B cell (primary cell): Measurements from ENCODE around the gene TMEM131L. TPM values are rescaled to one million over a fixed set of nuclear protein-coding genes. Genes with fewer than 3 reads are reported as not detected.

Source experiments
- ATAC-seq: fragments of 200-7000 bp; cut with Tn5 transposase; one replicate; pipeline ENCODE4 v1.10.0; 2021; ENCODE audit warnings: low read depth, mild to moderate bottlenecking, moderate number of reproducible peaks, moderate library complexity
- CTCF ChIA-PET: fragments of 350-600 bp; sonication (Branson Sonifier 250); formaldehyde crosslinking; loops from one replicate; lab custom pipeline; 2021; ENCODE audit warnings: antibody characterized with exemption, inconsistent platforms; lab: Charles Lee
- POLR2A ChIA-PET: fragments of 350-600 bp; sonication (Branson Sonifier 250); formaldehyde crosslinking; loops from one replicate; lab custom pipeline; 2021; ENCODE audit warnings: antibody characterized with exemption; lab: Charles Lee
- DNase-seq: peaks from one replicate; pipeline ENCODE4 v3.0.0; 2013
- H2AFZ ChIP-seq: 2 replicates; pipeline ENCODE4 v1.6.1; 2012; ENCODE audit warnings: mild to moderate bottlenecking, low read depth, low read length; ENCODE audit not compliant: insufficient read depth, poor library complexity, severe bottlenecking
- H3K27ac ChIP-seq, 2 donors: 1 replicate in 1 of 2; 2 replicates in 1 of 2; pipeline ENCODE4 v1.5.1; 2012 to 2013; ENCODE audit warnings: low read length in 2 of 2, mild to moderate bottlenecking in 2 of 2, moderate library complexity in 1 of 2
- H3K27me3 ChIP-seq, 4 experiments: fragments of 200-600 bp in 1 of 4; sonication (generic) in 1 of 4; replicated peaks in 1 of 4; 1 replicate in 2 of 4; 2 replicates in 2 of 4; pipeline versions ENCODE4 v1.6.1 to v1.7.0; 2013 to 2016; ENCODE audit warnings: low read length in 3 of 4, mild to moderate bottlenecking in 2 of 4, mixed read lengths in 1 of 4, moderate library complexity in 1 of 4; ENCODE audit not compliant: insufficient read depth in 4 of 4, control insufficient read depth in 3 of 4; ENCODE audit errors: control extremely low read depth in 1 of 4
- H3K36me3 ChIP-seq, 2 experiments: replicated peaks in 1 of 2; 1 replicate in 1 of 2; 2 replicates in 1 of 2; pipeline versions ENCODE4 v1.6.1 to v1.7.1; 2013; ENCODE audit warnings: low read length in 1 of 2; ENCODE audit not compliant: insufficient read depth in 2 of 2, control insufficient read depth in 1 of 2; ENCODE audit errors: control extremely low read depth in 1 of 2, extremely low read depth in 1 of 2
- H3K4me1 ChIP-seq, 2 donors: fragments of 200-600 bp in 1 of 2; sonication (generic) in 1 of 2; 1 replicate in 1 of 2; 2 replicates in 1 of 2; pipeline versions ENCODE4 v1.5.1 to v1.6.1; 2013 to 2017; ENCODE audit warnings: low read length in 2 of 2; ENCODE audit not compliant: control insufficient read depth in 2 of 2, insufficient read depth in 2 of 2
- H3K4me2 ChIP-seq: replicated peaks from 2 replicates; pipeline ENCODE3; 2012; ENCODE audit warnings: mild to moderate bottlenecking, low read depth, low read length; ENCODE audit not compliant: poor library complexity, severe bottlenecking
- H3K4me3 ChIP-seq, 5 experiments: fragments of 200-600 bp in 1 of 5; sonication (generic) in 1 of 5; 1 replicate in 3 of 5; 2 replicates in 2 of 5; pipeline versions ENCODE4 v1.5.1 to v1.7.0; 2011 to 2016; ENCODE audit warnings: low read length in 4 of 5, mild to moderate bottlenecking in 4 of 5, low read depth in 2 of 5, control low read depth in 1 of 5, moderate library complexity in 1 of 5; ENCODE audit not compliant: insufficient read depth in 1 of 5; ENCODE audit errors: control extremely low read depth in 1 of 5, extremely low read depth in 1 of 5
- H3K79me2 ChIP-seq: fragments of 200-600 bp; sonication (generic); one replicate; pipeline ENCODE4 v1.6.0; 2016; ENCODE audit warnings: low read length; ENCODE audit not compliant: control insufficient read depth, insufficient read depth
- H3K9ac ChIP-seq: fragments of 200-600 bp; sonication (generic); 2 replicates; pipeline ENCODE4 v1.6.1; 2017; ENCODE audit warnings: mild to moderate bottlenecking, low read length, moderate library complexity
- H3K9me3 ChIP-seq, 3 donors: one replicate each; pipeline versions ENCODE4 v1.6.1 to v1.7.1; 2013; ENCODE audit warnings: low read length in 2 of 3; ENCODE audit not compliant: control insufficient read depth in 2 of 3, insufficient read depth in 1 of 3; ENCODE audit errors: control extremely low read depth in 1 of 3
- H4K20me1 ChIP-seq: 2 replicates; pipeline ENCODE4 v1.6.0; 2012; ENCODE audit warnings: mild to moderate bottlenecking, low read length; ENCODE audit not compliant: insufficient read depth, control insufficient read depth, poor library complexity, severe bottlenecking
- H3K27ac Mint-ChIP-seq: one replicate; pipeline ENCODE4 v1.8.0; 2021; ENCODE audit warnings: mixed read lengths
- H3K27me3 Mint-ChIP-seq: one replicate; pipeline ENCODE4 v1.8.0; 2021; ENCODE audit warnings: mixed read lengths
- H3K4me1 Mint-ChIP-seq: one replicate; pipeline ENCODE4 v1.8.0; 2021; ENCODE audit warnings: mixed read lengths
- H3K4me3 Mint-ChIP-seq: one replicate; pipeline ENCODE4 v1.8.0; 2021; ENCODE audit warnings: mixed read lengths
- H3K9me3 Mint-ChIP-seq: one replicate; pipeline ENCODE4 v1.8.0; 2022; ENCODE audit warnings: mixed read lengths; ENCODE audit not compliant: insufficient read depth
- CTCF ChIP-seq: fragments of 200-600 bp; IDR thresholded peaks from one replicate; pipeline ENCODE4 v1.8.0; 2022; ENCODE audit warnings: antibody characterized with exemption, mild to moderate bottlenecking
- EZH2 ChIP-seq: IDR thresholded peaks from 2 replicates; pipeline ENCODE4 v1.6.1; 2012; ENCODE audit warnings: borderline replicate concordance, low read depth, mild to moderate bottlenecking, moderate library complexity, low read length; ENCODE audit not compliant: insufficient read depth, poor library complexity, severe bottlenecking
- WGBS: methylation state at CpG from one replicate; pipeline ENCODE4 v1.1.5; 2013; ENCODE audit warnings: missing lambda C conversion rate; ENCODE audit not compliant: insufficient coverage; 5-methylcytosine and 5-hydroxymethylcytosine counted together
- intact Hi-C: fragments of 100-400 bp; cut with micrococcal nuclease; formaldehyde crosslinking; loops from one replicate; pipeline ENCODE4 v1.10.0; 2022
- polyA plus RNA-seq: library from polyadenylated mRNA; depleted of rRNA; stranded (reverse); fragments of >200 nt; gene quantifications from 2 replicates; pipeline ENCODE4 v1.2.3, GENCODE V29; 2012
- total RNA-seq, 2 donors: library from RNA; stranded (reverse); fragments of 120-200 nt in 1 of 2; gene quantifications; 1 replicate in 1 of 2; 2 replicates in 1 of 2; pipeline versions ENCODE4 v1.2.3 to v1.2.4, GENCODE V29; 2013 to 2022

TMEM131L gene
- total and polyA plus RNA-seq, 2 donors (not counting 1 experiment from before 2014, with no cell fraction given): 56.4 to 120 TPM

DNA sequence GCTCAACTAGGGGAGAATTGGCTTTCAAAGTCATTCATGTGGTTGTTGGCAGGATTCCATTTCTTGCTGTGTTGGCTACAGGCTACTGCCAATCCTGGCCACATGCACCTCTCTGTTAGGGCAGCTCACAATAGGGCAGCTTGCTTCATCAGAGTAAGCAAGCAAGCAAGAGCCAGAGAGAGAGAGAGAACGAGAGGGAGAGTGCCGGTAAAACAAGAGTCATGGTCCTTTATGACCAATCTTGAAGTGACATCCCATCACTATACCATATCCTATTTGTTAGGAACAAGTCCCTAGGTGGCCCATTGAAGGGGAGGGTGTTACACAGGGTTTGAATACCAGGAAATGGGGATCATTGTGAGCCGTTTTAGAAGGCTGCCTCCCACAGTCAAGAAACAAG is 185.0 kb downstream of the TMEM131L start:
- CTCF ChIA-PET: interaction anchor here (2.7 kb wide), 1 partner anchor 8 kb away, joined by 18 read pairs; no protein-coding TSS in a partner anchor
- intact Hi-C loops: no loop called here
- H3K27ac ChIP-seq: peak overlapping the region in 1 of 2 donors; percentile 42
- Mint-ChIP-seq H3K4me1 (peaks cover 19% of the 10 kb centered on the region), H3K9me3 (no peaks in the 10 kb centered on the region), H3K27me3 (peaks cover 5% of the 10 kb centered on the region), H3K4me3 (no peak overlapping the region), H3K27ac (no peak overlapping the region)
- H3K79me2 ChIP-seq: no peaks in the 10 kb centered on the region
- TF ChIP-seq EZH2: no peak
- no peak for TF ChIP-seq CTCF
- no peak overlapping the region for H3K9ac ChIP-seq
- H3K9me3 ChIP-seq: no peaks in the 10 kb centered on the region
- H3K36me3 ChIP-seq: no peaks in the 10 kb centered on the region
- H3K4me1 ChIP-seq: peaks cover 17 to 19% of the 10 kb centered on the region in 2 donors
- POLR2A ChIA-PET: interaction anchor here (0.6 kb wide), 1 partner anchor 848 kb away, joined by 3 read pairs; no protein-coding TSS in a partner anchor
- H3K4me3 ChIP-seq: no peak overlapping the region
- ATAC-seq (no peak), DNase-seq (no peak)
- no CpG with 5 or more reads among the region's 3 CpGs for WGBS
- peak overlapping the region; percentile 44 for H2AFZ ChIP-seq
- peak overlapping the region; percentile 38 for H3K4me2 ChIP-seq
- H3K27me3 ChIP-seq: peaks cover 0 to 3% (median 0%) of the 10 kb centered on the region in 4 experiments
- H4K20me1 ChIP-seq: no peaks in the 10 kb centered on the region

- TF ChIP-seq EZH2: no peak
- Mint-ChIP-seq H3K27ac (no peak overlapping the region), H3K27me3 (peaks cover 5% of the 10 kb centered on the region), H3K4me3 (no peak overlapping the region), H3K4me1 (peaks cover 19% of the 10 kb centered on the region), H3K9me3 (no peaks in the 10 kb centered on the region)
- POLR2A ChIA-PET: no interaction called here
- H2AFZ ChIP-seq: peak overlapping the region; percentile 44
- H3K9me3 ChIP-seq: no peaks in the 10 kb centered on the region
- ATAC-seq (peak; percentile 71), DNase-seq (peak; percentile 50)
- intact Hi-C loops: no loop called here
- no peak overlapping the region for H3K4me3 ChIP-seq
- H3K27me3 ChIP-seq: peaks cover 0 to 3% (median 0%) of the 10 kb centered on the region in 4 experiments
- no peaks in the 10 kb centered on the region for H4K20me1 ChIP-seq
- H3K4me2 ChIP-seq: peak overlapping the region; percentile 38
- peak overlapping the region in 1 of 2 donors; percentile 42 for H3K27ac ChIP-seq
- no peaks in the 10 kb centered on the region for H3K36me3 ChIP-seq
- H3K4me1 ChIP-seq: peaks cover 17 to 19% of the 10 kb centered on the region in 2 donors
- WGBS: 17% methylated on average over 4 of the region's 5 CpGs
- CTCF ChIA-PET: interaction anchor here (2.7 kb wide), 1 partner anchor 8 kb away, joined by 18 read pairs; no protein-coding TSS in a partner anchor
- H3K79me2 ChIP-seq: no peaks in the 10 kb centered on the region
- H3K9ac ChIP-seq: no peak overlapping the region
These were observed 185.4 kb downstream of the TMEM131L start for GRCh38 chr4:153651587-153651986.
